T-helper 2 cell treated with Interferon-gamma antibody and Interleukin-4, amounts not matched to agents 5 μg/mL and 100 μg/mL, for 36 hours (primary cell): ENCODE data around the gene MCM3AP.

Source experiments
- DNase-seq: peaks from one replicate; pipeline ENCODE4 v3.0.0; 2021; ENCODE audit warnings: low spot score
- H3K27ac Mint-ChIP-seq: one replicate; pipeline ENCODE4 v1.8.0; 2021; ENCODE audit warnings: mild to moderate bottlenecking, mixed read lengths
- H3K27me3 Mint-ChIP-seq: one replicate; pipeline ENCODE4 v1.8.0; 2021; ENCODE audit warnings: low read depth, mixed read lengths
- H3K36me3 Mint-ChIP-seq: one replicate; pipeline ENCODE4 v1.8.0; 2021; ENCODE audit warnings: low read depth, mixed read lengths
- H3K4me1 Mint-ChIP-seq: one replicate; pipeline ENCODE4 v1.8.0; 2021; ENCODE audit warnings: low read depth, mixed read lengths
- H3K4me3 Mint-ChIP-seq: one replicate; pipeline ENCODE4 v1.8.0; 2022; ENCODE audit warnings: mild to moderate bottlenecking, moderate library complexity, mixed read lengths
- H3K9me3 Mint-ChIP-seq: one replicate; pipeline ENCODE4 v1.8.0; 2021; ENCODE audit warnings: mixed read lengths

MCM3AP gene

DNA sequence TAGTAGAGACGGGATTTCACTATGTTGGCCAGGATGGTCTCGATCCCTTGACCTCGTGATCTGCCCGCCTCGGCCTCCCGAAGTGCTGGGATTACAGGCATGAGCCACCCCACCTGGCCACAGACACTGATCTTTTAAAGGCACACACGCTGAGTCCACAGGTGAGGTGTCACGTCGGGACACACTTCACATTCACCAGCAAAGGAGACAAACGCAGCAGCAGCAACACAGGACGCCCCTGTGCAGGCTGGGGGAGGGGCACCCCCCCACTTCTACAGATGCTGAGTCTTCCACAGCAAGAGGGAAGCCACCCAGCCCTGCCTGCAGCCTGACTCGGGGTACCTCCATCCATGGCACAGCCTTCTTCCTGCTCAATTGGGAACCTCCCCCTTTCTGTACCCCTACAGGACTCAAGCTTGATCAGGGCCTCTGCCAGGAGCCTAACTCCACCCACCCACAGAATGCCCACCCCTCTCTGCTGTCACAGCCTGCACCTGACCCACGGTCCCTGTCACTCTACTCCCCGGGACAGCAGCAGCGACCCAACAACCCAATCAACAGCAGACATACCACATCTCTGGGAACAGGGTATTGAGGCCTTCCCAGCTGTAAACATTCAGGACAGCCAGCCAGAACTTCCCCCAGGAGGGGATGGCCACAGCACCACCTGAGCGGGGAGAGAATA is 66.4 kb downstream of the MCM3AP start:
- Mint-ChIP-seq H3K36me3 (peaks cover 12% of the 10 kb centered on the region), H3K4me3 (no peak overlapping the region), H3K27me3 (no peaks in the 10 kb centered on the region), H3K4me1 (peaks cover 2% of the 10 kb centered on the region), H3K9me3 (no peaks in the 10 kb centered on the region), H3K27ac (no peak overlapping the region)
- no peak for DNase-seq

DNA sequence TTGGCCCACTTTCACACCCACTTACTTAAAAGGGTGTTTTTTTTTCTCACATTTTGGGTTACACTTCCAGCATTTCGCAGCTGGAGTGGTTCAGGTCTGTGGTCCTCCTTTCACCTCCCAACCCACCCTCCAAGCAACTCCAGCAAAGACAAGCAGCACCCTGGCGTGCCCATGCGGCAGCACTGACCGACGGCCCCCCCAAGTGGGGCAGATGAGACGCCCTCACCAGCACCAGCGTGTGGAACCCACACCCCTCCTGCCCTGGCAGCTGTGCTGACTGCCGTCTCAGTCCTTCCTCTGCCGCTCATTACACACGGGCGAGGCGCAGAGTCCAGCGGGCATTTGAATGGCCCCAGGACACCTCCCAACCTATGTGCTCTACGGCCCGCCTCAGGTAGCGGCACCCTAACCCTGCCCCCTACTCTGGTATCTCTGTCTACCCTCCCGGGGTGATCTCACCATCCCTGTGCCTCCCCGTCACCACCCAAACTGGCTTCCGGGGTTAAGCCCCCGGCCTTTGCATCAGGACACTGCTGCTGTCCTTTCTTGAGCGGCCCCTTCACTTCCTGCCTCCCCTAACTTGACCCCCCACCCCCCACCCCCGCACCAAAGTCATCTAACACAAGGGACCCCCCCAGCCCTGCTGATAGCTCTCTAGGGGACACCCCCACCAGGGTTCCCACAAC is 67.8 kb downstream of the MCM3AP start:
- Mint-ChIP-seq H3K27me3 (no peaks in the 10 kb centered on the region), H3K9me3 (no peaks in the 10 kb centered on the region), H3K4me1 (peaks cover 2% of the 10 kb centered on the region), H3K36me3 (peaks cover 12% of the 10 kb centered on the region), H3K4me3 (no peak overlapping the region), H3K27ac (no peak overlapping the region)
- no peak for DNase-seq

DNA sequence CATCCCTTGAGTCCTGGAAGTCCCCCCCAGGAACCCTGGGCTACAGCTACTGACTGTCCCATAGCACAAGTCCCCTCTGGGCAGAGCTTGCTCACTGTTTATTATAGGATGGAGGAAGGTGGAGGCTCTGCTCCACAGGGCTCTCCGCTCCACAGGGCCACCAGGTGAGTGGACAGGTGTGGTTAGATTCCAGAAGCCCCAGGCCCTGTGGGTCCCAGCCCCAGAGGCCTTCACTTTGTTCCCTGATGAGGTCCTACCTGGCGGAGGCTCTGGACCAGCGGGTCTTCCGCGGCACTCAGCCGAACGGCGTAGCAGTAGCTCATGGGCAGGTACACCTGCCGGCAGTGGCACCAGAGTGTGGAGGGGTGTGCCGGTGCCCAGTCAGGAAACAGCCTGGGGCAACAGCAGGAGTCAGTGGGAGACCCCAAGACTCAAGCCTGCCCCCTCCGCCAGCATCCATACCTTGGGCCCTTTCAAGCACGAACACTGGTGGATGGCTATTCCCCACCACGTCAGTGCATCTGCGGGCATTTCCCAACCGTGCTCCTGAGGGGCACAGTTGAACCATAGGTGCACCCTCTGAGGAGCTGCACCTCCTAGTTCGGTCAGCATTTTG is 69.2 kb downstream of the MCM3AP start:
- no peak overlapping the region for H3K4me3 Mint-ChIP-seq
- no peak for DNase-seq
- H3K4me1 Mint-ChIP-seq = peaks cover 2% of the 10 kb centered on the region
- H3K9me3 Mint-ChIP-seq = no peaks in the 10 kb centered on the region
- no peak overlapping the region for H3K27ac Mint-ChIP-seq
- H3K36me3 Mint-ChIP-seq = peaks cover 12% of the 10 kb centered on the region
- H3K27me3 Mint-ChIP-seq = no peaks in the 10 kb centered on the region

DNA sequence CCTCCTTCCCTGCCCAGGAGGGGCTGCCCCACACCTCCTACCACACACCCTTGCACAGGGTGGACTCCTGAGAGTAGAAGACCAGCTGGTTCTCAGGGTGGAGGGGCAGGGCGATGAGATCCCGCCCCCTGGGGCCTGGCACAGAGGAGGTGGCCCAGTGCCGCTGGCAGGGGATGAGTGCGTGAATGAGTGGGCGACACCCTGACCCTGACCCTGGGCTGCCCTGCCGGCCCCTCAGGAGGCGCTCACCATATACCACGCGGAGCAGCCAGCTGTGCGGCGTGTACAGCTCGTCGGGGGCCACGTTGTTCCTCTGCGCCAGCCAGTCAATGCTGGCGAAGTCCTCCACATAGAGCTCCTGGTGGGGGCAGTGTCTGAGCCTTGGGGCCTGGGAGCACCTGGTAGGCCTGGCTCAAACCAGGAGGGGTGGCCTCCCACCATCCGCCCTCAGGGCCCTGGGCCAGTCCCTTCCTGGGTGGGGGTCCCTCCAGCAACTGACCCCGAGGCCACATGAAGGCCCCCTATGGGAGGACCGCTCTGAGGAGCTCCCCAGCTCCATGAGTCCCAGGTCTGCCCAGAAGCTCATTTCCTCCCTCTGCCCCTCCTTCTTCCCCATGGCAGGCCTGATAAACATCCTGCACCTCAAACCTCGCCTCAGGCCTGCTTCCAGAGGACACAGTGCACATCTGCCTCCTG is 69.8 kb downstream of the MCM3AP start:
- Mint-ChIP-seq H3K9me3 (no peaks in the 10 kb centered on the region), H3K27me3 (no peaks in the 10 kb centered on the region), H3K4me1 (peaks cover 2% of the 10 kb centered on the region), H3K4me3 (no peak overlapping the region), H3K36me3 (peaks cover 9% of the 10 kb centered on the region), H3K27ac (no peak overlapping the region)
- no peak for DNase-seq

DNA sequence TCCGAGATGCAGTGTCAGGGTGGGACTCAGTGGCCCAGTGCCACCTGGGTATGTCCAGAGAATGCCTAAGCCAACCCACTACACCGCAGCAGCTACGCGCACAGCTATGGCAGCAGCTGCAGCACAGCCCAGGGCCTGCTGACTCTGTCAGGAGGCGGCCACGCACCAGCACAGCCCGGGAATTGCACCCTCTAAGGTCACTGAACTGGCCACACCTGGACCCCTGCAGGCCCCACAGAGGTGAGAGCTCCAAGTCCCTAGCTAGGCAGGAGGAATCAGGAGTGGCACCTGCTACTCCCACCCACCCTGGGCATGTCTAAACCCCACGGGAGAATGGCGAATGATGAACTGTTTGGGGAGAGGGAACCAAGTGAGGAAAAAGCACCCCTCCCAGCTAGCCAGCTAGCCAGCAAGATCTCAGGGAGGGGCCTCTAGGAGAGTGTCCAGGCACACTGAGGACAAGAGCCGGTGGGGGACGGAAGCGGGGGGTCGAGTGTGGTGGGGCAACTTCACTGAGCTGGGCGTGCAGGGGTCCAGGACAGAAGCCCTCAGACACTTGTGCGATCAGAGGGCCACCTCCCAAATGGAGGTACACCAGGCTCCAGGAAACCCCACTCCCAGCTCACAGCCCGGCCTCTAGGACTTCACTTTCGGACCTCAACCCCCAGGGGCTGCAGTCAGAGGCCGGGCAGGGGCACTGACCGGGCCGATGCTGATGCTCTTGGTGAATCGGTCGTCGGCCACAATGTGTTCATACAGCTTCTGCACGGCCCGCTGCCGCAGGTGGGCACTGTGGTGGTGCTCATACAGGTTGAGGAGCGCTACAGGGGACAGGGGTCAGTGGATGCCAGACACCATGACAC is 70.7 kb downstream of the MCM3AP start:
- Mint-ChIP-seq H3K4me1 (peaks cover 2% of the 10 kb centered on the region), H3K9me3 (no peaks in the 10 kb centered on the region), H3K4me3 (no peak overlapping the region), H3K27me3 (no peaks in the 10 kb centered on the region), H3K27ac (no peak overlapping the region), H3K36me3 (peaks cover 5% of the 10 kb centered on the region)
- DNase-seq = no peak

DNA sequence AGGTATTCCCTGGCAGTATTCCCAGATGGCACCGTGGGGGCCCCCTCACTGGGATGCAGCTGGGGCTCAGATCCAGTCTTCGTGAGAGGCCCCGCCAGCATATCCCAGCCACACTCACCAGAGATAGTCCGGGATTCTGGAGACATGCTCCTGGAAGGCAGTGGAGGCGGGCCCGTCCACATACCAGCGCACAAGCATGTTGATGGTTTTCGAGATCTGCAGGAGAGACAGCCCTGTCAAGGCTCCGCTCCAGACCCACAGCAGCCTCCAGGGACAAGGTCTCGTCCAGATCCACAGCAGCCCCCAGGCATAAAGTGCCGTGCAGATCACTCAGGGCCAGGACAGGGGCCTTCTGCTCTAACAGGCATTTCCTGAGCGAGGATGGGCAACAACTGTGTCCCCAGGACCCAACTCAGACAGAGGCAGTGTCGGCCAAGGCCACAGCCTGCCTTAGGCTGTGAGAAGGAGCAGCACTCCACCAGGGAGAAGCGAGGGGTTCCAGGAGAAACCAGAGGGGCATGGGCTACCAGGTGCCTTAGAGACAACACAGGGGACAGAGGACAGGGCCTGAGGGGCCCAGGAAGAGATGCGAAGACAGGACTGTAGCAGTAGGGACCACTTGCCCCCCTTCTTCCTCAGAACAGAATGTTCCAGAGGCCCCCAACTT is 71.7 kb downstream of the MCM3AP start:
- Mint-ChIP-seq H3K27ac (no peak overlapping the region), H3K4me1 (peaks cover 2% of the 10 kb centered on the region), H3K27me3 (no peaks in the 10 kb centered on the region), H3K4me3 (no peak overlapping the region), H3K9me3 (no peaks in the 10 kb centered on the region), H3K36me3 (peaks cover 6% of the 10 kb centered on the region)
- no peak for DNase-seq

DNA sequence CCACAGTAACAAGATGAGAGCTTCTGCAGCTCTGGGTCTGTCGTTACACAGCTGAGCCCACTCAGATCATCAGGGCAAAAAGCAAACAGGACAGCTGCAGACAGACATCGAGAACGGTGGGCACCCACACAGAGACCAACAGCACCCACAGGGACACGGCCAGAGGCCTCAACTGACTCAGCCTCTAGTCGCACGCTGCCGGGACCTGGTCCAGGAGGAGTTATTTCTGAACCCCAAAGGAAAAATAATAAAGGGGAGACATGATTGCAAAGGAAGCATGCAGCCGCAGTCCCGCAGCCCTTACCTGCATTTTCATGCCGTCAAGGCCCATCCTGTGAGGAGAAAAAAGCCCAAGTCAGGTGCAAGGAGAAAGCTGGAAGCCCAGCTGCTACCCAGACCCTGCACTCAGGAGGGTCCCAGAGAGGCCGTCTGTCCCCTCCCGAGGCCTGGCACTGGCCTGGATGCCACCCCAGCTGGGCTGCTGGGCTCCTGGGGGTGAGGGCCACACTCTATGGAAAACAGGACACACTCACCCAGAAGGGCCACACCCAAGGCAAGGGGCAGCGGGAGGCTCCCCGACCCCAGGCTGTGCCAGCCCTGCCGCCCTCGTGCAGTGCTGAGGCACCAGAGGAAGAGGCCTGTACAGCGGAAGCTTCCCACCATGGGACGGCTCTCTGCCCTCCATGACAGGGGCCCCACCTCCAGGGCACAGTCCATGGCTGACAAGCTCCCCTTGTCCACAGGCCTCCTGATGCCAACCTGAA is 72.5 kb downstream of the MCM3AP start:
- Mint-ChIP-seq H3K9me3 (no peaks in the 10 kb centered on the region), H3K36me3 (peaks cover 6% of the 10 kb centered on the region), H3K27me3 (no peaks in the 10 kb centered on the region), H3K27ac (no peak overlapping the region), H3K4me1 (peaks cover 2% of the 10 kb centered on the region), H3K4me3 (no peak overlapping the region)
- DNase-seq = no peak

DNA sequence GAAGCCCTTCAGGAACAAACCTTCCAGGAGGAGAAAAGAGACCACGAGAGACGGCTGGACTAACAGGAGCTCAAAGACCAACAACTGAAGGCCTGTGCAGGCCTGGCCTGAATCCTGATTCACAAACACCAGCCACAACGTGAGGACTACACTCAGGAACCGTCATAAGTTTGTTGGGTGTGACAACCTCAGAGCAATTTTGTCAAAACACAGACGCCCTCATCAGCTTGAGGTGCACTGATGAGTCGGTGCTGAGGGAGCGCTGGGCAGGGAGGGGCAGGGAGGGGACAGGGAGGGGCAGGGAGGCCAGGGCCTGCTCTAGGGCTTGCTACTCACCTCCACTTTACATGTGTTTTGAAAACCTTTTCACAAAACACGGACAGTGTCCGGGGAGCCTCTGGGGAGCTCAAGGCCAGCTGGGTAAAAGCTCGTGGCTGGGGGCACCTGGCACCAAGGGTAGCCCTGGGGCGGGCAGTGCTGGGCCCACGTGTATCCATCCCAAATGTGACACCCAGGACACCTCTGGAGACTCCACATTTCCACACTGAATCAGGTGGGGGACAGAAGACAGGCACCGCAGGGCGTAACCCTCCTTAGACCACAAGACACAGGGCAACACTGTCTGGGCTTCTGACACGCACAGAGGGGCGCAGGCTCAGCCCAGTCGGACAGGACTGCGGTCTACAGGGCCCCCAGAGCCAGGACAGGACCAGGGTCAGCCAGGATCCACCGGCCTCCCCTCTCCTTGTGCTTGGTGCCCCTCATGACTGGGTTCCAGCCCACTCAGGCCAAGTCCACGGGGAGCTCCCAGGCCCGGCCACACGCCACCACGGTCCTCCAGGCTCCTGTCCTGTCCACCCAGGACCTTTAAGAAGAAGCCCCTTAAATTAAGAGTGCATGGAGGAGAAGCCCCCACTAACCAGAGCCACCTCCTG is 73.4 kb downstream of the MCM3AP start:
- no peak overlapping the region for H3K4me3 Mint-ChIP-seq
- H3K27me3 Mint-ChIP-seq = no peaks in the 10 kb centered on the region
- H3K4me1 Mint-ChIP-seq = peaks cover 2% of the 10 kb centered on the region
- H3K36me3 Mint-ChIP-seq = peaks cover 3% of the 10 kb centered on the region
- H3K27ac Mint-ChIP-seq = no peak overlapping the region
- DNase-seq = no peak
- no peaks in the 10 kb centered on the region for H3K9me3 Mint-ChIP-seq

DNA sequence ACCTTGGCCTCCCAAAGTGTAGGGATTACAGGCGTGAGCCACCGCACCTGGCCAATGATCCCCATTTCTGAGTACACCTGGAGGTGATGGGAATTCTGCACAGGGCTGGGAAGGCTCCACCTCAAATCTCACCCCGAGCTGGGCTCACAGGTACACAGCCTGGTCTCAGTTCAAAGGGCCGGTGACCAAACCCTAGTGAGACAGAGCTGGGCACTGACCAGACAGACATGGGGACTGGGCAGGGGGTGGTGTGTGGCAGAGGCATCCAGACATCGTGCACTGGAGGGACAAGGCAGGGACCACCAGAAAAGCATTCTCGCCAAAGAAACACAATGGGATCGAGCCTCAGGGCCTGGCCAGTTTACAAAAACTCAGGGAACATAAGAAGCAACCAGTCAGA is 74.0 kb downstream of the MCM3AP start:
- no peaks in the 10 kb centered on the region for H3K9me3 Mint-ChIP-seq
- DNase-seq = no peak
- H3K4me1 Mint-ChIP-seq = peaks cover 2% of the 10 kb centered on the region
- H3K27me3 Mint-ChIP-seq = no peaks in the 10 kb centered on the region
- no peak overlapping the region for H3K4me3 Mint-ChIP-seq
- peaks cover 3% of the 10 kb centered on the region for H3K36me3 Mint-ChIP-seq
- H3K27ac Mint-ChIP-seq = no peak overlapping the region

DNA sequence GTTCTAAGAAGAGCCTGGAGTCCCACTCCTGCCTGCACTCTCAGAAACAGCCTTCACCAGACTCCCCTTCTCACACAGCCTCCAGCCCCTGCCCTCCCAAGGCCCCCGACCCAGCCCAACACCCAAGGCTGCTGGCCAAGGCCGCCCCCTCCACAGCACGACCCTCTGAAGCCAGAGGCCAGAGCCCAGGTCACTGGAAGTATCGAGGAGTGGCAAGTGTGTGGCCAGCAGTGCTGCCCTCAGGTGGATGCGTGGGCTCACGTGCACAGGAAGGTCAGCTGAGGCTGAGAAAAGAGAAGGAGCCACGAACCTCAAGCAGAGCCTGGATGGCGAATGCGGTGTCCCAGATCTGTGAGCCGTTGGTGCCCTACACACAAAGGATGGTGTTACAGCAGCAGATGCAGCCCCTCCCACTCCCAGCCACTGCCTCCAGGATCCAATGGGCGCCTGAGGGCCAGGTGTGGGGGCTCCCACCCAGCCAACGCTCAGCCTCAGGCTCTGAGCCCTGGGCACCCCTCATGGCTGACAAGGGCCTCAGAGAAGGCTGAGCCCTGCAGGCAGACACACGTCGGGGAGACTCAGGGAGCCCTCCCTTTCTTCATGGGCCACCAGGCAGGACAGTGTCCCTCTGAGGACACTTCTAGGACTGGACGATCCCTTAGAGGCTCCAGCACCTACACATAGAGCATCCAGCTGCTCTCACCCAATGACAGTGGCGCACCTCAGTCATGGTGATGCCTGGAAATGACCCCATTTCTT is 74.9 kb downstream of the MCM3AP start:
- H3K36me3 Mint-ChIP-seq = peaks cover 2% of the 10 kb centered on the region
- H3K4me3 Mint-ChIP-seq = no peak overlapping the region

More for the DNA sequence above, 74.9 kb downstream of the MCM3AP start:
- no peaks in the 10 kb centered on the region for H3K27me3 Mint-ChIP-seq
- no peaks in the 10 kb centered on the region for H3K4me1 Mint-ChIP-seq
- H3K27ac Mint-ChIP-seq = no peak overlapping the region
- no peaks in the 10 kb centered on the region for H3K9me3 Mint-ChIP-seq
- DNase-seq = no peak
